Hepatocyte (in vitro differentiated cells): ENCODE measurements around the gene PPP3R1. TPM values are rescaled to one million over a fixed set of nuclear protein-coding genes. Genes with fewer than 3 reads are reported as not detected.
A peak's percentile ranks its signal among the peaks of the same experiment; 100 is the strongest.

ENCODE experiments used
- DNase-seq: peaks from one replicate; pipeline ENCODE4 v3.0.0-alpha.2; 2016; ENCODE audit warnings: low spot score
- H2AFZ ChIP-seq: fragments of 200-600 bp; sonication (generic); 2 replicates; pipeline ENCODE4 v1.6.0; 2016; ENCODE audit warnings: antibody characterized with exemption, mild to moderate bottlenecking
- H3K27ac ChIP-seq: fragments of 200-600 bp; sonication (generic); 2 replicates; pipeline ENCODE4 v1.5.1; 2016; ENCODE audit warnings: mild to moderate bottlenecking
- H3K27me3 ChIP-seq: fragments of 200-600 bp; sonication (generic); 2 replicates; pipeline ENCODE4 v1.6.1; 2016
- H3K36me3 ChIP-seq: fragments of 200-600 bp; sonication (generic); replicated peaks from 2 replicates; pipeline ENCODE4 v1.5.1; 2016; ENCODE audit warnings: low read depth; ENCODE audit not compliant: insufficient read depth
- H3K4me1 ChIP-seq: fragments of 200-600 bp; sonication (generic); 2 replicates; pipeline ENCODE4 v1.5.1; 2016; ENCODE audit warnings: mild to moderate bottlenecking, moderate library complexity; ENCODE audit not compliant: insufficient read depth
- H3K4me2 ChIP-seq: fragments of 200-600 bp; sonication (generic); 2 replicates; pipeline ENCODE4 v1.6.0; 2016
- H3K4me3 ChIP-seq: fragments of 200-600 bp; sonication (generic); 2 replicates; pipeline ENCODE4 v1.5.1; 2016; ENCODE audit warnings: mild to moderate bottlenecking
- H3K79me2 ChIP-seq: fragments of 200-600 bp; sonication (generic); 2 replicates; pipeline ENCODE4 v1.6.0; 2017; ENCODE audit warnings: mild to moderate bottlenecking
- H3K9me2 ChIP-seq: fragments of 200-600 bp; sonication (generic); replicated peaks from 2 replicates; pipeline ENCODE4 v1.6.0; 2017; ENCODE audit warnings: mild to moderate bottlenecking; ENCODE audit not compliant: insufficient read depth
- H3K9me3 ChIP-seq: fragments of 200-600 bp; sonication (generic); 2 replicates; pipeline ENCODE4 v1.5.1; 2016; ENCODE audit warnings: low read depth, mild to moderate bottlenecking
- H4K20me1 ChIP-seq: fragments of 200-600 bp; sonication (generic); 2 replicates; pipeline ENCODE4 v1.6.0; 2016; ENCODE audit warnings: mild to moderate bottlenecking; ENCODE audit not compliant: insufficient read depth, poor library complexity, severe bottlenecking
- EZH2 ChIP-seq: fragments of 200-600 bp; sonication (generic); IDR thresholded peaks from 2 replicates; pipeline ENCODE4 v1.6.1; 2016; ENCODE audit warnings: antibody characterized with exemption, mild to moderate bottlenecking, borderline replicate concordance
- EZH2phosphoT487 ChIP-seq: fragments of 200-600 bp; sonication (generic); IDR thresholded peaks from one replicate; pipeline ENCODE4 v1.6.1; 2018; ENCODE audit warnings: antibody characterized with exemption, mild to moderate bottlenecking, low read depth, moderate library complexity; ENCODE audit not compliant: unreplicated experiment, severe bottlenecking
- WGBS: methylation state at CpG from one replicate; pipeline ENCODE4 v1.1.6; 2016; ENCODE audit warnings: low lambda C conversion rate; ENCODE audit errors: missing lambda C conversion rate; 5-methylcytosine and 5-hydroxymethylcytosine counted together
- polyA plus RNA-seq: library from polyadenylated mRNA; unstranded; fragments of >200 nt; fragmentation: Nextera tagmentation; extraction: Ambion mirVana; gene quantifications from 2 replicates; pipeline ENCODE4 v1.2.1, GENCODE V29; 2016
- total RNA-seq: library from RNA; depleted of rRNA; stranded (reverse); fragments of >200 nt; gene quantifications from 2 replicates; pipeline ENCODE4 v1.2.3, GENCODE V29; 2014
- TF ChIP-seq, protein P1 (sequence below): fragments of 200-600 bp; sonication (generic); IDR thresholded peaks from 2 replicates; pipeline ENCODE4 v1.5.1; 2016; ENCODE audit warnings: antibody characterized with exemption, mild to moderate bottlenecking; ENCODE audit not compliant: poor library complexity

The PPP3R1 gene, protein sequence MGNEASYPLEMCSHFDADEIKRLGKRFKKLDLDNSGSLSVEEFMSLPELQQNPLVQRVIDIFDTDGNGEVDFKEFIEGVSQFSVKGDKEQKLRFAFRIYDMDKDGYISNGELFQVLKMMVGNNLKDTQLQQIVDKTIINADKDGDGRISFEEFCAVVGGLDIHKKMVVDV
- total RNA-seq (35.1 and 46.5 TPM in 2 replicates), polyA plus RNA-seq (3.5 and 5.1 TPM in 2 replicates)

DNA sequence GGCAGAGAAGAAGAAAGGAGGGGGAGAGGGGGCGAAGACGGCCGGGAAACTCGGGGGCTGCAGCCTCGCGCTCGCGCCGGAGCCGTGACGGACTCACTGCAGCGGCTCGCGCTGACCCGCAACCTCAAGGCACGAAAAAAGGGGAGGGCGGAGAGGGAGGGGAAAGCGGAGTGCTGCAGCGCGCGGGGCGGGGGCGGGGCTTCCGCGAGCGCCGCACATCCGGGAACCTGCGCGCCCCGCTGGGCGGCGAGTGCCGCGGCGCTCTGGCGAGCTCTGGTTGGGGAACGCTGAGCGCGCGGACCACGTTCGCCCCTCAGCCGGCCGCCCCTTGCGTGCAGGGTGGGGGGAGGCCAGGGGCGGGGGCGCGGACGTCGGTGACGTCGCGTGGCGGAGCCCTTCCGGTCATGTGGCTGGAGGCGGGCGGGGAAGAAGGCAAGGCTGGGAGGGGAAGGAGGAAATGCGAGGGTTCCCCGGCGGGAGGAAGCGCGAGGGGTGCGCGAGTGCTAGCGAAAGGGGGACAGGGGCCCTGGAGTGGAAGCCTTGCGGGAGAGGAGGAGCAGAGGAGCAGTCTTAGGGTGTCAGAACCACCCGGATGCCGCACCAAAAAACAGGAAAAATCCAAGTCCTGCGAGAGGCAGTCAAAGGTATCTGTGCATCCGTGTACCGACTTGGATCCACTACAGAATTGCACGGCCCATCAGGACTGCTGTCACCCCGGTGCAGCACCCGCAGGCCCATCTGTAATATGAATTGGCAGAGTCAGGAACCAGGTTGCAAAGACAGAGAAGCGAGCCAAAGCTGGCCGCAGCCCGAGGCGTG, at the start of gene PPP3R1:
Gene PPP3R1, minus strand, starts transcription at position 133 of the 819 bp plus-strand sequence. CDS start 405 bp downstream, outside the sequence.
- Histone ChIP-seq H3K27ac (peak within 1 kb of the TSS; percentile 98), H3K9me3 (no peaks in the 10 kb centered on the region), H2AFZ (peak within 1 kb of the TSS; percentile 97), H3K9me2 (no peaks in the 10 kb centered on the region), H3K27me3 (no peaks in the 10 kb centered on the region), H4K20me1 (peaks cover 33% of the 10 kb centered on the region), H3K79me2 (peaks cover 48% of the 10 kb centered on the region), H3K36me3 (no peaks in the 10 kb centered on the region), H3K4me3 (peak within 1 kb of the TSS; percentile 95), H3K4me2 (peak within 1 kb of the TSS; percentile 89), H3K4me1 (peaks cover 31% of the 10 kb centered on the region)
- WGBS, result under 1% methylated on average over 29 of the region's 79 CpGs
- DNase-seq, result peak; percentile 98
- TF ChIP-seq, protein P1, sequence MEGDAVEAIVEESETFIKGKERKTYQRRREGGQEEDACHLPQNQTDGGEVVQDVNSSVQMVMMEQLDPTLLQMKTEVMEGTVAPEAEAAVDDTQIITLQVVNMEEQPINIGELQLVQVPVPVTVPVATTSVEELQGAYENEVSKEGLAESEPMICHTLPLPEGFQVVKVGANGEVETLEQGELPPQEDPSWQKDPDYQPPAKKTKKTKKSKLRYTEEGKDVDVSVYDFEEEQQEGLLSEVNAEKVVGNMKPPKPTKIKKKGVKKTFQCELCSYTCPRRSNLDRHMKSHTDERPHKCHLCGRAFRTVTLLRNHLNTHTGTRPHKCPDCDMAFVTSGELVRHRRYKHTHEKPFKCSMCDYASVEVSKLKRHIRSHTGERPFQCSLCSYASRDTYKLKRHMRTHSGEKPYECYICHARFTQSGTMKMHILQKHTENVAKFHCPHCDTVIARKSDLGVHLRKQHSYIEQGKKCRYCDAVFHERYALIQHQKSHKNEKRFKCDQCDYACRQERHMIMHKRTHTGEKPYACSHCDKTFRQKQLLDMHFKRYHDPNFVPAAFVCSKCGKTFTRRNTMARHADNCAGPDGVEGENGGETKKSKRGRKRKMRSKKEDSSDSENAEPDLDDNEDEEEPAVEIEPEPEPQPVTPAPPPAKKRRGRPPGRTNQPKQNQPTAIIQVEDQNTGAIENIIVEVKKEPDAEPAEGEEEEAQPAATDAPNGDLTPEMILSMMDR, result no peak
- no peak for TF ChIP-seq EZH2

DNA sequence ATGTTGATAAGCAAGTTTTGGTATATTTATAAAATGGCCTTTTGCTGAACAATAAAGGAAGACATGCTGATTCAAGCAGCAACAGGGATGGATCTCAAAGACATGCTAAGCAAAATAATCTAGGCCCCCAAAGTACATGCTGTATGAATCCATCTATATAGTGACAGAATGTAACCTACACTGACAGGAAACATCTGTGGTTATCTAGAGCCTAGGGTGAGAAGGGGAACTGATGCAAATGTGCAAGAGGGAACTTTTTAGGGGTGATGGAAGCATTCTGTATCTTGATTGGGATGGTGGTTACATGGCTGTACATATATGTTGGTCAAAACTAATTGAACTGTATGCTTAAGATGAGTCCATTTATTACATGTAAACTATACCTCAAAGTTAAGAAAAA, 43.2 kb upstream of the PPP3R1 start:
- H3K27me3 ChIP-seq, result peaks cover 4% of the 10 kb centered on the region
- H3K4me1 ChIP-seq, result no peaks in the 10 kb centered on the region
- H3K9me2 ChIP-seq, result no peaks in the 10 kb centered on the region
- H3K79me2 ChIP-seq, result no peaks in the 10 kb centered on the region
- H2AFZ ChIP-seq, result no peak overlapping the region
- no peak overlapping the region for H3K4me2 ChIP-seq
- no peaks in the 10 kb centered on the region for H4K20me1 ChIP-seq
- TF ChIP-seq EZH2phosphoT487 (no peak), EZH2 (no peak)
- TF ChIP-seq, protein P1, result no peak
- no peak overlapping the region for H3K27ac ChIP-seq
- no peak for DNase-seq
- no peak overlapping the region for H3K4me3 ChIP-seq
- H3K9me3 ChIP-seq, result no peaks in the 10 kb centered on the region
- H3K36me3 ChIP-seq, result no peaks in the 10 kb centered on the region

DNA sequence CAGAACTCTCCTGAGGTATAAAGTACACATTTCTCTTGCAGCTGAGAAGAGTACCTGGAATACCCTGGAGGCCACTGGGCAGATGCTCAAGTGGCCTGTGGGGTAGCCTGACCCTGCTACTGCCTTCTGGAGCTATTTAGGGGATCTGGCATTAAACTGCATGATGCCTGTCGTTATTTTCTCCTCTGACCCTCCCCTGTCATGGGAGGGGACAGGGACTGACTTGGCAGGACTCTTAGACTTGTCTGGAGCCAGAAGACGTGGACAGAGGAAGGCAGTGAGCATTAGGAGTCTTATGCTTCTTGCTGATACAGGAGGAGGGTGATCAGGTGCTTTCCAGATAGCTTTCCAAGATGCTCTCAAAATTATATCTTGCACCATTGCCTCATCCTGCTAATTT, 42.6 kb upstream of the PPP3R1 start:
- Histone ChIP-seq H3K36me3 (no peaks in the 10 kb centered on the region), H3K4me3 (no peak overlapping the region), H3K4me2 (no peak overlapping the region)

More for the DNA sequence above, 42.6 kb upstream of the PPP3R1 start:
- WGBS, result 45% methylated on average over 2 of the region's 2 CpGs
- Histone ChIP-seq H3K9me2 (no peaks in the 10 kb centered on the region), H3K4me1 (no peaks in the 10 kb centered on the region), H4K20me1 (no peaks in the 10 kb centered on the region), H3K79me2 (no peaks in the 10 kb centered on the region), H3K27me3 (peaks cover 4% of the 10 kb centered on the region), H3K9me3 (no peaks in the 10 kb centered on the region), H2AFZ (no peak overlapping the region), H3K27ac (no peak overlapping the region)
- TF ChIP-seq EZH2phosphoT487 (no peak), EZH2 (no peak)
- TF ChIP-seq, protein P1, result no peak
- DNase-seq, result no peak
